Activated CD4-positive, alpha-beta T cell treated with anti-CD3 and anti-CD28 coated beads, Interleukin-2, Interleukin-4, amounts not matched to agents 100 ng/mL and 50 ng/mL, durations not matched to agents 16 hours and 8 hours (primary cell): ENCODE data around the gene PCAT7.
"Not testable (repeated sequence)": the region's sequence is repeated elsewhere in the genome, so short reads cannot be mapped to it uniquely, and the experiment has no call there.

Experiments
- DNase-seq: peaks from one replicate; pipeline ENCODE4 v3.0.0-alpha.2; 2020; ENCODE audit warnings: low spot score

Gene PCAT7

DNA sequence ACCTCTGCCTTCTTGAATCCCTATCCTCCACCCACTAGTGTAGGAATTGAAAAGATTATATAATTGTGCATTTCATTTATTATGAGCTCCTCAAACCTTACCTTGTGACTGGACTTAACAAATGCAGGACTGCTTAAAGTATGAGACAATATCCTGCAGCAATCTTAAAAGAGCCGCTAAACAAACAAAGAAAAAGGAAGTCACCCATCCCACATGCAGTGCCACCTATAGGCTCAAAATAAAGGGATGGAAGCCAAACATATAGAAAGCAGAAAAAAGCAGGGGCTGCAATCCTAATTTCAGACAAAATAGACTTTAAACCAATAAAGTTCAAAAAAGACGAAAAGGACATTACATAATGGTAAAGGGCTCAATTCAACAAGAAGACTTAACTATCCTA is 8.7 kb downstream of the PCAT7 start:
- no peak for DNase-seq

DNA sequence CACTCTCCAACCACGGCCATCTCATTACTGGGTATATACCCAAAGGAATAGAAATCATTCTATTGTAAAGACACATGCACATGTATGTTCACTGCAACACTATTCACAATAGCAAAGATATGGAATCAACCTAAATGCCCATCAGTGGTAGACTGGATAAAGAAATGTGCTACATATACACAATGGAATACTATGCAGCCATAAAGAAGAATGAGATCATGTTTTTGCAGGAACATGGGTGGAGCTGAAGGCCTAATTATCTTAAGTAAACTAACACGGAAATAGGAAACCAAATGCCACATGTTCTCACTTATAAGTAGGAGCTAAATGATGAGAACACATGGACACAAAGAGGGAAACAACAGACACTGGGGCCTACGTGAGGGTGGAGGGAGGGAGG is 9.4 kb downstream of the PCAT7 start:
- DNase-seq: not testable (repeated sequence)

DNA sequence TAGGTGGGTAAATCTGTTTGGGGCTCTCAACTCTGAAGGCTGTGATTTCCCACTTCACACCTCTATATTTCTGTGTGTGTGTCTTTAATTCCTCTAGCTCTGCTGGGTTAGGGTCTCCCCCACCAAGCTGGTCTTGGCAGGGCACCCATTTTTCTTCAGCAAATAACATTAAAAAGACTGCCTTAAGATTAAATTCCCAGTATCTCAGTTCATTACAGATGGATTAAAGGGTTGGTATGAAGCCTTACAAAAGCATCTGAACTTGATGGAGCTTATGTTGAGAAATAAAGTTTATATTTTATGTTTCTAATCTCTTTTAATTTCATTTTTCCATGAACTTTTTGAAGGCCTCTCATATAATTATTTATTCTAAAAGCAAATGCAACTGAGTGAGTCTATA is 11.7 kb downstream of the PCAT7 start:
- DNase-seq: no peak

DNA sequence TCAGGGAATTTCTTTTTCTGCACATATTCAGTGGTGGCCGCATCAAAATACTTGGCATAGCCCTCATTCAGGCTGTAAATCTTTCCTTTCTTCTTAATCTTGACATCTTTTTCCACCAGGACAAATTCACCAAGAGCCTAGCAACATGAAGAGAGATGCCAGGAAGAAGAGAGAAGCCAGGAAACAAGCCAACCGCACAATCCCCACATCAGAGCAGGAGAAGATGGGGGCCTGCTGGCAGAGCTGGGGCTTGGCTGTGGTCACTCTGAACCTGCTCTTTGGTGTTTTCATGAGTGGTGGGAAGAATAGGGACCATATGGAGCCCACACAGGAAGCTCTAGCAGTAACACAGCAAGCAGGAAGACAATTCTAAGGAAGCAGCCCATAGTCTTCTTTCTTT is 12.4 kb downstream of the PCAT7 start:
- DNase-seq: no peak

DNA sequence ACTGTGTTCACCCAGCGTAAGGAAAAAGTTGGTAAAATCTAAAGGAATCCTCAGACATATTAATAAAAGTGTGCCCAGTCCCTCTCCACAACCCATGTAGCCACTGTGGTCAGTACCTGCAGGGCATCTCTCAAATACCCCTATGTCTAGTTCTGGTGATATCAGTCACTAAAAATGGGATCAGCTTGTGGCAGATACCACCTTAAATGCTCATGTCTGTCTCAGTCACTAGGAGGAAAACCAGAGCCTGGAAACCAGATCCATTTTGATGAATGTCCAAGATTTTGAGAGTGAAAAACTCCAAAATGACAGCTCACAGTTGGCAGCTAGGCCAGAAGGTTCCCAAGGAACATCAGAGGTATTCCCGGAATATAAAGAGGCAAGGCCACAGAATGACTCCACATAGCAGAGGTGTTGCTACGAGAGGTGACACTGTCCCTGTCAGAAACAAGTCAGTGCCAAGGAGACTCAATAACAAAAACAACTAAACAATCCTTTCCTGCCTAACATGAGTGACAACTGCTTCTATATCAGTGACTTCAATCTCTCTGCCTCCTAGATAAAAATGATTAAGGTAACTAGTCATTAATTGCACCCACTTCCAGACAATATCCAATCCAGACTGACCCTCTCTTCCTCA is 13.5 kb downstream of the PCAT7 start:
- DNase-seq: no peak

DNA sequence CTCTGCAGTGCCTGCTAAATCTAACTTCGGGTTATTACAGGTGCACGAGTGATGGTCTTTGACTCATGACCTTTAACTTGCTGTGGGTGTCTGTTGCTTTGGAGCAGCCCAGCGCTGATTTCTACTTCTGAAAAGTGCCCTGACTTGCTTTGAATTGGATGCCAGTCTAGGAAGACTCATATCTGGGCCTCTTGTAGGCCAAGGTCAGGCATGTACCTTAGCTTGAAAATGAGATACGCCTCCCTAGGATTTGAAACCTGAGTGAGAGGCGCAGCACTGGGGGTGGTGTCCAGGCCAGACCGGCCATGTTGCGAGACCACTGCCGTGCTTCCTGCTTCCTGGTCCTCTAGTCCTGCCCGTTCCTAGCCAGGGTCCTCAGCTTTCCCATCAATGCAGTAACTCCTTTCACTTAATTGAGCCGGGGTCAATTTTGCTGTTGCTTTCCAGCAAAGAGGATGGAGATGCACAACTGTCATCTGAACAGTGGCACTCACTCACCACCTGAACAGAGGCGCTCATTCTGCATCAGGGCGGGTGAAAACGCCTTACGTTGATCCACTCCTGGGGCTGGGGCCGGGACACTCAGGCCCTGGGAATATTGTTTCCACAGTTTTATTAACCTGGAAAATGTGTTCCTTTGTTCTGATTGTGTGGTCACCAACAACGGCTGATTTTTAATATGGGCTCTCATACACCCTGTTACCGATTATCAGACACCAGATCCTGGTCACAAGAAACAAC is 14.3 kb downstream of the PCAT7 start:
- no peak for DNase-seq

DNA sequence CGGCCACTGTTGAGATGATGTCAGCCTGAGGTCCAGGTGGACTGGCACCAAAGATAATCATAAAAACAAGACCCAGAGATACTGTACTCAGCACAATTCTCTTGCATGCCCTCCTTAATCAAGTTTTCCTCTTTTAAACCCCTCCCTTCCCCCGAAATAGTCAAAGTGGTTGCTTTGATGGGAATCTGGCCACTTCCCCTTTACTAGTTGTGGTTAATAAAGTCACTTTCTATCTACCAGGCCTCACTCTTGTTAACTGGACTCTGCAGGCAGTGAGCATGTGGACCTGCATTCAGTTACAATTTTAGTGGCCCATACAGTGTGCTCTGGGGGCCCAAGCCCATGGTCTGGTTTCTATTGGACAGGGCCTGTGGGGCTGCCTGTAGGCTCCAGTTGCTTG is 21.2 kb downstream of the PCAT7 start:
- no peak for DNase-seq

DNA sequence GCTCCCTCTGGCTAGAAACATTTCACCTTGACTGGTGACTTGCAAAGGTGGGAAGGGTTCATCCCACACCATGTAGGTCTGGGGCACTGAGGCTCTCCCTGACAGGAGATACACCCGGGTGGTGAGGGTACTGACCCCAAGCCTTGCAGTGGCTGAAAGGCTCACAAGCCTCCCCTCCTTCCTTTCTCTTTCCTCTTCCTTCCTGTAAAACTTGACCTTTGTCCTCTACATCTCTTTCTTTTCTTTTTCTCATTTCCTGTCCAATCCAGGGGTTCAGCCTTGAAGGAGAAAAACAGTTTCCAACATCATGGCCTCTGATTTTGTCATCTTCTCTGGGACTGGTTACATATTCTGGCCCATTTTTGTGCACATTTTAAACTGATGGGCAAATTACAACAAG is 22.2 kb downstream of the PCAT7 start:
- no peak for DNase-seq

DNA sequence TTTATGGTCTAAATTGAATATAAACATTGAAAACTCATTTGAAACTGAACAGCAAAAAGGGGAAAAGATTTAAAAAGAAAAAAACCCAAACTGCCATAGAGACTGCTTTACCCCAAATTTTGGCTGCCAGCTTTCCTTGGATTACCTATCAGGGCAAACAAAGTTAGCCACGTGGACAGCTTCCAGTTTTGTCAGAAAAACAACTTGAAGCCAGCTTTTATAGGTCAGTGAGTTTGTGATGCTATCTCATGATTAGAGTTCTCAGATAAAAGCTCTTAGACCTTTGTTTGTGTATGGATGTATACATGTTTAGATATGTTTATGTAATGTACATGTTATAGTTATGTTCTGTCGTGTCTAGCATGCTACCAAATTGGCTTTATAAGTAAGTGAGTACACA is 22.7 kb downstream of the PCAT7 start:
- no peak for DNase-seq

DNA sequence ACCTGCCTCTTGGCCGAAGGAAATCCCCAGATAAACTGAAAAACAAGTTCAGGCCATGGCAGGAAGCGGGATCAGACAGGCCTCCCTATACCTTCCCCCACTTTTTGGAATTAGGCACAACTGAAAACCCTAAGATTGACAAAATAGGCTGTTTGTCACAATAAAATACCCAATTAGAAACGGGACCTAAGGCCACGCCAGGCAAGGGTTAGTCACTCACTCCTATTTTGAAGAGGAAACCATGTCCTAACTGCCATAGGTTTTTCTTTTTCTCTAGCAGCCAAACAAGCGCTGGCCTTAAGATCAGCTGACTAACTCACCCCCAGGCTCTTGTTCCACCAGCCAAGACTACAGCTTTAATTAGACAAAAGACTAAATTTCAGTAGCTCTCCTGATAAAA is 26.8 kb downstream of the PCAT7 start:
- DNase-seq: no peak

DNA sequence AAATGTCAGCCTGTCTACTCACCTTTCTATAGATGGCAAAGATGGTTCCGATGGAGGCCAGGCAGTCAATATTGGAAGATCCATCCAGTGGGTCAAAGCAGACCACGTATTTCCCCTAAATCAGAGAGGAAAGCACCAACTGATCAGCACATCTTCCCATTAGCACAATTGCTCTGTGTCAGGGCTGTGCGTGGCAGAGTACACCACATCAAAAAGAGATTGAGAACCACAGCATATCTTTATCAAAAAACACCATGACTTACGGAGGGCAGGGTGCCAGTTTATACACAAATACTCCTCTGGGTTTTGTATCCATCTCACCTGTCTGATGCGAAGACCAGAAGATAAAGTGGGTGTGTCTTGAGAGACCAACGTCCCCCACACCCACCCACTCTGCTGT is 29.7 kb downstream of the PCAT7 start:
- DNase-seq: no peak

DNA sequence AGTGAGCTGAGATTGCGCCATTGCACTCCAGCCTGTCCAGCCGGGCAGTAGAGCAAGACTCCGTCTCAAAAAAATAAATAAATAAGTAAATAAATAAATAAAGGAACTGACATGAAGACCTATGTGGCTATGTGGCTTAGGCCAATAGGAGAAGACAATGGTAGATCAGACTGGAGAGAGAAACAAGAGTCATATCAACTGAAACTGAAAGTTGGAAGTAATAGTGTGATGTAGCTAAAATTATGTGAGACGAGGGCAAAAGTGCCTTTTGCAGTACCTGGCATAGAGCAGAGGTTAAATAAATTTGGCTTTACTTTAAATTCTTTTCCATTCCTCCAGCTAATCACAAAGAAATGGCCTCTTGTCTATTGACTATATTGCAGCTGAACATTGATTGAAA is 31.4 kb downstream of the PCAT7 start:
- peak; percentile 1 for DNase-seq

DNA sequence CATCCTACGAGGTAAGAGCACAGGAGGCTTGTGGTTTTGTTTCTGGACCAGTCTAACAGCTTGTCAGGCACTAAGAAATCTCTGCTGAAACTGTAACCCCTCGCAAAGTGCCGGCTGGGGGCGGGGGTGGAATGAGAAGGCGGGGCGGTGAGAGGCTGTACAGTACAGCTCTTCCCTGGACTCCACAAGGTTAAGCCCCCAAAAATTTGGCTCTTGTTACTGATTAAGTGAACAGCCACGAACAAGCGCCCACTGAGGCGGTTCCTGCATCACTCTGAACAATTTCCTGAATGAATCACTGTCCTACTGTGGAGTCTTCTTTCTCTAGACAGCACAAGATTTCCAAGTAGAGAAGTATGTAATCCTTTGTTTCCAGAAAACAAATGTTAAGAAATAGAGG is 31.9 kb downstream of the PCAT7 start:
- no peak for DNase-seq

DNA sequence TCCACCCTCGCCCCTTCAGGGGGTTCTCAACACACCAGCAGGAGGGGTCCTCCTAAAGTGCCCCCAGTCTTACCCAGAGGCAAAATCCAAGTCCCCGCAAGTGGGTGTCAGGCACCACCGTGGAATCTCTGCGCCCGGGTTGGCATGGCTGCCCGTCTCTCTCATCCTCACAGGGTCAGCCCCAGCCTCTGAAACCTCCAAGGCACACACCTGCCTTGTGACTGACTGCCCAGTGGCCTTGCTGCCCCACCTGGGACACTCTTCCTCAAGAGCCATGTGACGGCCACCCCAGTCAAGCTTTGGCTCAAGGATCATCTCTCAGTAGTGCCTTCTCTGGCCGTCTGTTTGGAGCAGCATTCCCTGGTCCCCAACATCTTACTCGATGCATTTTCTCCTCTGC is 33.8 kb downstream of the PCAT7 start:
- no peak for DNase-seq

DNA sequence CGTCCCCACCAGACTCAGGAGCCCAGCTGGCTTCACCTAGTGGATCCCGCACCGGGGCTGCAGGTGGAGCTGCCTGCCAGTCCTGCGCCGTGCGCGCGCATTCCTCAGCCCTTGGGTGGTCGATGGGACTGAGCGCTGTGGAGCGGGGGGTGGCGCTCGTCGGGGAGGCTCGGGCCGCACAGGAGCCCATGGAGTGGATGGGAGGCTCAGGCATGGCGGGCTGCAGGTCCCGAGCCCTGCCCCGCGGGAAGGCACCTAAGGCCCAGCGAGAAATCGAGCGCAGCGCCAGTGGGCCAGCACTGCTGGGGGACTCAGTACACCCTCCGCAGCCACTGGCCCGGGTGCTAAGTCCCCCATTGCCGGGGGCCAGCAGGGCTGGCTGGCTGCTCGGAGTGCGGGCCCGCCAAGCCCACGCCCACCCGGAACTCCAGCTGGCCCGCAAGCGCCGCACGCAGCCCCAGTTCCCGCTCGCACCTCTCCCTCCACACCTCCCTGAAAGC is 36.2 kb downstream of the PCAT7 start:
- not testable (repeated sequence) for DNase-seq

DNA sequence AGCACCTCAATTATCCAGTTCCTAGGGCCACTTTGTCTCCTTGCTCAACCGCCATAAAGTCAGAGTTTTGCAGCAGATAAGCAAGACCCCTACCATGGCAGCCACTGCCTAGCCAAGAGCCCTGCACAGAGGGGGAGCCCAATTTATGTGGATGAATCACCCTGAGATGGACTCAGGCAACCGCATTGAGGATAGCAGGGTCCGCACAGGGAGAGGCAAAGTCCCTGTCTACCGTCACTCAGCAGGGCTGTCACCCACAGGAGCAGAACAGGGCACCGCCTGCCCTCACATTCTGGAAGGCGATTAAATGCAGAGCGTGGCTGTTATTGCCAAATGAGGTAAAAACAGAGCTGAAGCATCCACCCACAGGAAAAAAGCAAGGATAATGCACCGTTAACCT is 37.0 kb downstream of the PCAT7 start:
- DNase-seq: no peak

DNA sequence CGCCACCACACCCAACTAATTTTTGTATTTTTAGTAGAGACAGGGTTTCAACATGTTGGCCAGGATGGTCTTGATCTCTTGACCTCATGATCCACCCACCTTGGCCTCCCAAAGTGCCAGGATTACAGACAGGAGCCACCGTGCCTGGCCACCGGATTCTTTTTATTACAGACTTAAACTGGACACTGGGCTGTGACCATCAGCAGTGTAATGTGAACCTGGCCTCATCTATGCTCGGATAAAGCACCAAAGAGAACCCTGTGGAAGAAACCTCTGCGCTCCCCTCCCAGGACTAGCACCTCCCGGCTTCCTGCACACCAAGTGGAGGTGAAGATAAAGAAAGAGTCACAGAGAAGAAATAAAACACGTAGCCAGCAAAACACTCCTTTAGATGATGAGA is 37.8 kb downstream of the PCAT7 start:
- not testable (repeated sequence) for DNase-seq

DNA sequence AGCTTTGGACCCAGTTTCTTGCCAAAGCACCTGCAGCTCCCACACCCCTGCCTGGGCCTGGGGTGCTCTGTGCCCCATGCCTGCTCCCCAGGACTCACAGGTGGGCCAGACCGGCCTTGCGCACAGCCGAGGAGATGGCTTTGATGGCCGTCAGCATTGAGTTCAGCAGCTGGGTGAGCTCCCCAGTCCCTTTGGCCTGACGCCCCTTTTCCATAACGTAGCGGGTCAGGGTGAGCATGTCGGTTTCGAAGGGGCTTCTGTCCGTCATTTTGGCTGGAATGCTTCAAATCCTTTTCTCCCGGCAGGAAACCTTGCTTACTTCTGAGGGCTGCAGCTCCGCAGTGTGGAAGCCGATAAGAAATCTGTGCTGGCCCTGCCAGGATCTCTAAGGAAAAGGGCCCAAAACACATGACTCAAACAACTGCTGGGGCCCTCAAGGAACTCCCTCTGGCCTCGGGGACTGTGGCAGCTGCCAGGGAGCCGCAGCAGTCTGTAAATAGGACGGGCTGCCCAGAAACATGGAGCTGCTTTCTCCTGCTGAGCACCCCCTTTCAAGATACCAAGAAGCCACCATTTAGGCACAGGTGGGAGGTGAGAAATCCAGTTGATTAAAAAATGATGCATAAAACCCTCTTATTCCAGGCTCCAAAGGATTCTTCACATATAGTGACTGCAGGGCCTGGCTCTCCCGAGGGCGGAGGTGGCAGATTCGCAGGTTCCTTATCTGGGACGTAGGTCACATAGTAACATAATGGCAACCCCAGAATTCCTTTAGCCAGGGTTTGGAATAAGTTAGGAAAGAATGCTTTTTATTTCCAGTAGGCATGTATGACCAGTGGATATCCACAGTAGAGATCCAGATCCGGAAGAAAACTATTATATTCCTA is 38.8 kb downstream of the PCAT7 start, which contains the start of gene FBP2:
TSS of gene FBP2 (minus strand) at position 366 of the 887 bp plus-strand sequence. CDS start at position 268, 98 bp downstream.
- no peak for DNase-seq

DNA sequence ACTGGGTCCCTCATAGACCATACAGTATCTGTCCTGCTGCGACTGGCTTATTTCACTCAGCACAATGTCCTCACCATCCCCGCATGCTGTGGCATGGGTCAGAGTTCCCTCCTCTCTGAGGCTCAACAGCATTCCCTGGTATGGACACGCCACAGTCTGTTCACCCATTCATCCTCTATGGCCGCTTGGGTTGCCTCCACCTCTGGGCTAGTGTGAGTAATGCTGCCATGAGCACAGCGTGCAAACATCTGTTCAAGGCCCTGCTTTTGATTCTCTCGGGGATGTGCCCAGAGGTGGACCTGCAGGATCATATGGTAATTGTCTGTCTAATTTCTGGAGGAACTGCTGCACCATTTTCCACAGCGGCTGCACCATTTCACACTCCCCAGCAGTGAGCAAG is 44.2 kb downstream of the PCAT7 start:
- no peak for DNase-seq

DNA sequence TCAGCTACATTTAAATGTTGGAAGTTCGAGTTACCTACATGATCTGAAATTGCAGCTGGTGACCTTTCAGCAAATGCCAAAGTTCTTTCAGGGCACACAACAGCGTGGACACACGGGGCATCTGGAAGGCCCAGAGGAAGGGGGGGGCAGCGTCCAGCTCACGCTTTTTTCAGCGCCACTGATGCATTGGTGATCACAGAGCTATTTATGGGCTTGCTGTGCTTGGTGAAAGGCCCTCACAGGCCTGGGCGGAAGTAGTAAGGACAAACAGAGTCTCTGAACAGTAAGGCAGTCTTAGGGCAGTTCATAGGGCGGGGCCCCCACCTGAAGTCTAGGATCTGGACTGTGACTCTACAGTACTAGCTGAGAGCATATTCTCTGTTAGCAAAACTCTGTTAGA is 45.4 kb downstream of the PCAT7 start:
- no peak for DNase-seq

DNA sequence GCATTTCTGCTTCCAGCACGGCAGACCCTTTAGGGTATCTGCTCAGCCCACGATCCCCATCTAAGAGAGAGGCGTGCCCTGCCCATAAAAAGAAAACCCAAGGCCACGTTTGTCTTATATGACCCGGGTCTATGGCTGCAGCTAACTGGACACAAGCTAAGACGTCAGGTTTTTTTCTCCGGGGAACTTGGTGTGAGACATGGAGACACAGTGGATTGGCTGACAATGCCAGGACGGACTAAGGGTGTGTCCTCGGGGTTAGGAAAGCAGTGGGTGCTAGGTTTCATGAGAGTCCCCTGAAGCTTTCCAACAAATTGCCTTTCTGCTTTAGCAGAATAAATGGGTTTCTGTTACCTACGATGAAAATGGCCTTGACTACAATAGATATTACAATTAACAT is 45.8 kb downstream of the PCAT7 start:
- DNase-seq: no peak

DNA sequence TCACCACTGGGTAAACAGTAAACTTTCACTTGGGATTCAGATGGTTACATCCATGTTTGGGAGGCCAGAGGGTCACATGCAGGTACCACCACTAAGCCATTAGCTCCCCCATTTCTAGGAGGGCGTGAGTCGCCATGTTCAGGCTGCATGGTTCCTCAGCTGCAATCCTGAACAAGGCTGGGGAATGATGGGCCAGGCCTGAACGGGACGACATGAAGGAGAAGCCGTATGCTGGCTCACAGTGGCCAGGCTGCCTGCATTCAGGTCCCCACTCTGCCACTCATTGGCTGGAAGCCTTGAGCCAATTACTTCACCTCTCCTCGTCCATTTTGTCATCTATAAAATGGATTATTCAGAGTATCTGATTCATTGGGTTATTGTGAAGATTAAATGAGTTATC is 47.8 kb downstream of the PCAT7 start:
- no peak for DNase-seq
